ENCODE data around the gene IGF2BP2.

- no peak for TF ChIP-seq CTCF (IDR thresholded peaks at IDR 0.05)
- no peak for TF ChIP-seq EZH2 (IDR thresholded peaks at IDR 0.05)
- TF ChIP-seq EZH2phosphoT487 (IDR thresholded peaks at IDR 0.05): no peak
Measured at GRCh38 chr3:185661772-185662171, 163.1 kb downstream of the IGF2BP2 start.
